22Rv1 (cell line): ENCODE measurements around the gene LSAMP.

Experiments
- ZFX ChIP-seq: fragments of 450-650 bp; IDR thresholded peaks from 2 replicates; pipeline ENCODE4 v1.6.1; 2017; ENCODE audit warnings: antibody characterized with exemption, borderline replicate concordance
- TF ChIP-seq, protein P1 (sequence below): fragments of 450-650 bp; IDR thresholded peaks from 2 replicates; pipeline ENCODE4 v1.5.1; 2017; ENCODE audit warnings: mild to moderate bottlenecking

DNA sequence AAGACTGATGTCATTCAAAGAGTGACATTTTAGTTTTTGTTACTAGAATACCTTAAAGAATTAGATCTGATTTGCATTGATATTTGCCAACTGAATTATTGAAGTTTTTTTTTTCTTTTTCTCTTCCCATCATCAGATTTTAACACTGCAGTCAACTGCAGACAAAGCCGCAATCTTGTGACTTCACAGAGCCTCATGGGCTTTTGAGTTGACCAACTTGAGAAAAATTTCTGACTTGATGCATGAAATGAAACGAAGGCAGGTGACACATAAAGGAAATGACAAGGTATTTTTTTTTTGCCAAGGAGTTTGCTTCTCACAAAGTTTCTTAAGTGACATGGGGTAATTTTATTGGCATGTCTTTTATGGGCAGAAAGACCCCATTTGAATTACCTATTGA, 438.3 kb downstream of the LSAMP start:
- TF ChIP-seq, protein P1, sequence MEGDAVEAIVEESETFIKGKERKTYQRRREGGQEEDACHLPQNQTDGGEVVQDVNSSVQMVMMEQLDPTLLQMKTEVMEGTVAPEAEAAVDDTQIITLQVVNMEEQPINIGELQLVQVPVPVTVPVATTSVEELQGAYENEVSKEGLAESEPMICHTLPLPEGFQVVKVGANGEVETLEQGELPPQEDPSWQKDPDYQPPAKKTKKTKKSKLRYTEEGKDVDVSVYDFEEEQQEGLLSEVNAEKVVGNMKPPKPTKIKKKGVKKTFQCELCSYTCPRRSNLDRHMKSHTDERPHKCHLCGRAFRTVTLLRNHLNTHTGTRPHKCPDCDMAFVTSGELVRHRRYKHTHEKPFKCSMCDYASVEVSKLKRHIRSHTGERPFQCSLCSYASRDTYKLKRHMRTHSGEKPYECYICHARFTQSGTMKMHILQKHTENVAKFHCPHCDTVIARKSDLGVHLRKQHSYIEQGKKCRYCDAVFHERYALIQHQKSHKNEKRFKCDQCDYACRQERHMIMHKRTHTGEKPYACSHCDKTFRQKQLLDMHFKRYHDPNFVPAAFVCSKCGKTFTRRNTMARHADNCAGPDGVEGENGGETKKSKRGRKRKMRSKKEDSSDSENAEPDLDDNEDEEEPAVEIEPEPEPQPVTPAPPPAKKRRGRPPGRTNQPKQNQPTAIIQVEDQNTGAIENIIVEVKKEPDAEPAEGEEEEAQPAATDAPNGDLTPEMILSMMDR: no peak
- TF ChIP-seq ZFX: no peak
